Measurements from ENCODE around the gene MACROD1.

Gene MACROD1

GRCh38 chr11:64135711-64136110 is 30.2 kb downstream of the MACROD1 start:
- DNase-seq (ENCODE audit: low read depth in 2 of 2), result no peak
- TF ChIP-seq CTCF (IDR thresholded peaks at IDR 0.05; ENCODE audit: low read depth, low read length), result no peak
- no peak overlapping the region for H3K4me3 ChIP-seq (replicated peaks in 1 of 2; ENCODE audit: low read depth in 2 of 2, low read length in 2 of 2)

- no peak for DNase-seq (ENCODE audit: low read depth in 2 of 2)
- no peak for TF ChIP-seq CTCF (IDR thresholded peaks at IDR 0.05; ENCODE audit: low read depth, low read length)
- H3K4me3 ChIP-seq (replicated peaks in 1 of 2; ENCODE audit: low read depth in 2 of 2, low read length in 2 of 2), result no peak overlapping the region
Measured at GRCh38 chr11:64134963-64135362, 30.9 kb downstream of the MACROD1 start.

GRCh38 chr11:64132982-64133705 is 32.8 kb downstream of the MACROD1 start:
- DNase-seq (ENCODE audit: low read depth in 2 of 2), result no peak
- TF ChIP-seq CTCF (IDR thresholded peaks at IDR 0.05; ENCODE audit: low read depth, low read length), result no peak
- no peak overlapping the region for H3K4me3 ChIP-seq (replicated peaks in 1 of 2; ENCODE audit: low read depth in 2 of 2, low read length in 2 of 2)

GRCh38 chr11:64132191-64132771 is 33.6 kb downstream of the MACROD1 start:
- no peak for DNase-seq (ENCODE audit: low read depth in 2 of 2)
- TF ChIP-seq CTCF (IDR thresholded peaks at IDR 0.05; ENCODE audit: low read depth, low read length), result no peak
- H3K4me3 ChIP-seq (replicated peaks in 1 of 2; ENCODE audit: low read depth in 2 of 2, low read length in 2 of 2), result no peak overlapping the region

GRCh38 chr11:64131683-64132190 is 34.2 kb downstream of the MACROD1 start:
- no peak for DNase-seq (ENCODE audit: low read depth in 2 of 2)
- no peak overlapping the region for H3K4me3 ChIP-seq (replicated peaks in 1 of 2; ENCODE audit: low read depth in 2 of 2, low read length in 2 of 2)
- TF ChIP-seq CTCF (IDR thresholded peaks at IDR 0.05; ENCODE audit: low read depth, low read length), result no peak

GRCh38 chr11:64130618-64131017 is 35.3 kb downstream of the MACROD1 start:
- H3K4me3 ChIP-seq (replicated peaks in 1 of 2; ENCODE audit: low read depth in 2 of 2, low read length in 2 of 2), result no peak overlapping the region
- TF ChIP-seq CTCF (IDR thresholded peaks at IDR 0.05; ENCODE audit: low read depth, low read length), result no peak
- no peak for DNase-seq (ENCODE audit: low read depth in 2 of 2)
